Tibial nerve (tissue), 4 donors: ENCODE results near the gene CFAP20DC. TPM values are rescaled to one million over a fixed set of nuclear protein-coding genes. Genes with fewer than 3 reads are reported as not detected.

Experiments used
- DNase-seq, 2 donors: peaks; one replicate each; pipeline ENCODE4 v3.0.0-alpha.2; 2019; ENCODE audit warnings: low spot score in 2 of 2
- H3K27ac ChIP-seq, 4 donors: fragments of 200-600 bp; sonication (generic) in 3 of 4; one replicate each; pipeline ENCODE4 v1.5.1; 2017 to 2019; ENCODE audit warnings: mild to moderate bottlenecking in 1 of 4
- H3K27me3 ChIP-seq, 2 donors: fragments of 200-600 bp; sonication (generic) in 1 of 2; one replicate each; pipeline versions ENCODE4 v1.5.1 to v1.6.0; 2017 to 2019
- H3K36me3 ChIP-seq, 3 donors: fragments of 200-600 bp; sonication (generic); one replicate each; pipeline ENCODE4 v1.5.1; 2018 to 2019
- H3K4me1 ChIP-seq, 4 donors: fragments of 200-600 bp; sonication (generic) in 3 of 4; one replicate each; pipeline ENCODE4 v1.5.1; 2017 to 2019
- H3K4me3 ChIP-seq, 4 donors: fragments of 200-600 bp; sonication (generic) in 3 of 4; one replicate each; pipeline ENCODE4 v1.5.1; 2017 to 2019; ENCODE audit warnings: mild to moderate bottlenecking in 1 of 4, moderate library complexity in 1 of 4
- H3K9me3 ChIP-seq, 4 donors: fragments of 200-600 bp; sonication (generic) in 3 of 4; one replicate each; pipeline ENCODE4 v1.5.1; 2017 to 2019
- CTCF ChIP-seq, 5 experiments: fragments of 200-600 bp in 3 of 5; fragments of 450-650 bp in 2 of 5; sonication (generic) in 3 of 5; IDR thresholded peaks; one replicate each; pipeline ENCODE4 v1.5.1; 2016 to 2019; ENCODE audit warnings: antibody characterized with exemption in 5 of 5, mild to moderate bottlenecking in 3 of 5, moderate library complexity in 2 of 5
- EP300 ChIP-seq, 2 donors: sonication (generic); formaldehyde crosslinking; IDR thresholded peaks; one replicate each; pipeline ENCODE4 v1.6.1; 2017; ENCODE audit warnings: antibody characterized with exemption in 2 of 2, mild to moderate bottlenecking in 1 of 2
- POLR2A ChIP-seq, 2 donors: fragments of 450-650 bp; IDR thresholded peaks; one replicate each; pipeline ENCODE4 v1.6.1; 2017; ENCODE audit warnings: antibody characterized with exemption in 2 of 2, mild to moderate bottlenecking in 2 of 2, moderate library complexity in 2 of 2
- WGBS, 2 donors: methylation state at CpG; one replicate each; pipeline ENCODE4 v1.1.5; 2018; 5-methylcytosine and 5-hydroxymethylcytosine counted together
- total RNA-seq, 4 donors: library from RNA; depleted of rRNA; stranded (reverse); fragments of >200 nt; gene quantifications; one replicate each; pipeline ENCODE4 v1.1.0, GENCODE V29; 2016

The CFAP20DC gene
- total RNA-seq, 4 donors from 2014 or later, result 1.3 to 2.0 (median 1.7) TPM

GRCh38 chr3:58784425-58784824, 265.4 kb downstream of the CFAP20DC start:
- Histone ChIP-seq H3K9me3 (peaks cover 0 to 34% (median 8%) of the 10 kb centered on the region in 4 donors), H3K4me1 (no peaks in the 10 kb centered on the region), H3K27me3 (no peaks in the 10 kb centered on the region), H3K36me3 (no peaks in the 10 kb centered on the region), H3K4me3 (no peak overlapping the region), H3K27ac (no peak overlapping the region)
- TF ChIP-seq EP300 (IDR thresholded peaks at IDR 0.05) (no peak), POLR2A (IDR thresholded peaks at IDR 0.05) (no peak), CTCF (IDR thresholded peaks at IDR 0.05) (no peak)
- 93% methylated on average over 4 of the region's 4 CpGs for WGBS, 2 donors
- no peak for DNase-seq

GRCh38 chr3:58783845-58784244, 266.0 kb downstream of the CFAP20DC start:
- no peak overlapping the region for H3K4me3 ChIP-seq
- WGBS, 2 donors, result 81 to 95% methylated on average over 2 of the region's 2 CpGs
- TF ChIP-seq EP300 (IDR thresholded peaks at IDR 0.05) (no peak), CTCF (IDR thresholded peaks at IDR 0.05) (no peak), POLR2A (IDR thresholded peaks at IDR 0.05) (no peak)

GRCh38 chr3:58779934-58780333, 269.9 kb downstream of the CFAP20DC start:
- no peak for DNase-seq
- H3K9me3 ChIP-seq, result peaks cover 0 to 56% (median 11%) of the 10 kb centered on the region in 4 donors
- TF ChIP-seq CTCF (IDR thresholded peaks at IDR 0.05) (no peak), EP300 (IDR thresholded peaks at IDR 0.05) (no peak), POLR2A (IDR thresholded peaks at IDR 0.05) (no peak)

More at GRCh38 chr3:58783845-58784244, 266.0 kb downstream of the CFAP20DC start:
- H3K9me3 ChIP-seq, result peaks cover 0 to 40% (median 11%) of the 10 kb centered on the region in 4 donors
- H3K27ac ChIP-seq, result no peak overlapping the region
- H3K27me3 ChIP-seq, result no peaks in the 10 kb centered on the region
- no peaks in the 10 kb centered on the region for H3K4me1 ChIP-seq
- DNase-seq, result no peak
- H3K36me3 ChIP-seq, result no peaks in the 10 kb centered on the region

GRCh38 chr3:58776231-58776630, 273.6 kb downstream of the CFAP20DC start:
- no peak overlapping the region for H3K4me3 ChIP-seq
- no peaks in the 10 kb centered on the region for H3K36me3 ChIP-seq
- WGBS, 2 donors, result 72 to 75% methylated on average over 2 of the region's 2 CpGs
- DNase-seq, result no peak
- no peaks in the 10 kb centered on the region for H3K4me1 ChIP-seq
- no peak overlapping the region for H3K27ac ChIP-seq
- no peaks in the 10 kb centered on the region for H3K27me3 ChIP-seq
- peaks cover 0 to 35% (median 11%) of the 10 kb centered on the region in 4 donors for H3K9me3 ChIP-seq
- no peak for TF ChIP-seq CTCF (IDR thresholded peaks at IDR 0.05)
- no peak for TF ChIP-seq EP300 (IDR thresholded peaks at IDR 0.05)
- TF ChIP-seq POLR2A (IDR thresholded peaks at IDR 0.05), result no peak

More at GRCh38 chr3:58779934-58780333, 269.9 kb downstream of the CFAP20DC start:
- Histone ChIP-seq H3K27me3 (no peaks in the 10 kb centered on the region), H3K4me1 (no peaks in the 10 kb centered on the region), H3K27ac (no peak overlapping the region), H3K4me3 (no peak overlapping the region), H3K36me3 (no peaks in the 10 kb centered on the region)

GRCh38 chr3:58772462-58772861, 277.4 kb downstream of the CFAP20DC start:
- H3K36me3 ChIP-seq, result no peaks in the 10 kb centered on the region
- H3K27me3 ChIP-seq, result no peaks in the 10 kb centered on the region
- no peak for DNase-seq
- H3K4me3 ChIP-seq, result no peak overlapping the region
- peaks cover 0 to 3% (median 0%) of the 10 kb centered on the region in 4 donors for H3K9me3 ChIP-seq
- H3K4me1 ChIP-seq, result no peaks in the 10 kb centered on the region
- TF ChIP-seq POLR2A (IDR thresholded peaks at IDR 0.05), result no peak
- TF ChIP-seq CTCF (IDR thresholded peaks at IDR 0.05), result no peak
- no peak for TF ChIP-seq EP300 (IDR thresholded peaks at IDR 0.05)
- no peak overlapping the region for H3K27ac ChIP-seq
